Thyroid gland (tissue), 4 donors: Measurements from ENCODE around the gene HSD3B7.

Experiments used
- POLR2A ChIP-seq, 2 donors: fragments of 450-650 bp; IDR thresholded peaks; one replicate each; pipeline ENCODE4 v1.6.1; 2017; ENCODE audit warnings: antibody characterized with exemption in 2 of 2, mild to moderate bottlenecking in 2 of 2, moderate library complexity in 1 of 2
- TF ChIP-seq, protein P1 (sequence below), 6 experiments: fragments of 200-600 bp in 3 of 6; fragments of 450-650 bp in 3 of 6; sonication (generic) in 3 of 6; IDR thresholded peaks; one replicate each; pipeline ENCODE4 v1.5.1; 2016 to 2019; ENCODE audit warnings: antibody characterized with exemption in 6 of 6, mild to moderate bottlenecking in 2 of 6, inconsistent platforms in 1 of 6, moderate library complexity in 1 of 6

DNA sequence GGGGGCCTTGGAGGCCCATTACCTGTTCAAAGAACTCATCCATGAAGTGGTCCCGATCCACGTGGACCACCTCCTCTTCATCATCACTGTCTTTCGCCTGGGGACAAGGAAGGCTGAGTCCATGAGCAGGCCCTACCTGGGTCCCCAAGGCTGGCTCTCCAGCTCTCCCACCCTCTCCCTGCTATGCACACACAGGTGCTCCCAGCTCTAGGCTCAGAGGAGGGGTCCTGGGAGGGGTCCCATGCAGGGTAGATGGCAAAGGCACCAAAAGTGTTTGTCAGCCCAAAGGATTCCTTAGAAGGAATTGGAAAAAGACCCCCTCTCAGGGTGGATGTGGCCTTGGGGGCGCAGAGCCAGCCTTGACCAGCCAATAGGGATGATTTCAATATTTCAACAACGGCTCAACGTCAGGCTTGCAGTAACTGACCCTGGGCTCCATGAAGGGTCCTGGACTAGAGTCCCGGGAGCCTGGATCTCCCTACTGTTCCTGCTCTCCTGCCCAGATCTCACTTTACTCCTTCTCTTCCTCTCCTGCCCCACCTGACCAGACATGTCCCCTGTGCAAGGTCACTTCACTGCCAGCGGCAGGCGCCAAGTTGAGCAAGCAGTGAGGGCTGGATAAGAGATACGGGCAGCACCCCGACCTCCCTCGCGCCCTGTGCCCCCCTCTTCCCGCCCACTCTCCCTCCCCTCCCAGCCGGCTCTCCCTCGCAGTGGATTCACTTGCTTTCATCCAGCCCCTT, 16.7 kb downstream of the HSD3B7 start:
- TF ChIP-seq, protein P1, sequence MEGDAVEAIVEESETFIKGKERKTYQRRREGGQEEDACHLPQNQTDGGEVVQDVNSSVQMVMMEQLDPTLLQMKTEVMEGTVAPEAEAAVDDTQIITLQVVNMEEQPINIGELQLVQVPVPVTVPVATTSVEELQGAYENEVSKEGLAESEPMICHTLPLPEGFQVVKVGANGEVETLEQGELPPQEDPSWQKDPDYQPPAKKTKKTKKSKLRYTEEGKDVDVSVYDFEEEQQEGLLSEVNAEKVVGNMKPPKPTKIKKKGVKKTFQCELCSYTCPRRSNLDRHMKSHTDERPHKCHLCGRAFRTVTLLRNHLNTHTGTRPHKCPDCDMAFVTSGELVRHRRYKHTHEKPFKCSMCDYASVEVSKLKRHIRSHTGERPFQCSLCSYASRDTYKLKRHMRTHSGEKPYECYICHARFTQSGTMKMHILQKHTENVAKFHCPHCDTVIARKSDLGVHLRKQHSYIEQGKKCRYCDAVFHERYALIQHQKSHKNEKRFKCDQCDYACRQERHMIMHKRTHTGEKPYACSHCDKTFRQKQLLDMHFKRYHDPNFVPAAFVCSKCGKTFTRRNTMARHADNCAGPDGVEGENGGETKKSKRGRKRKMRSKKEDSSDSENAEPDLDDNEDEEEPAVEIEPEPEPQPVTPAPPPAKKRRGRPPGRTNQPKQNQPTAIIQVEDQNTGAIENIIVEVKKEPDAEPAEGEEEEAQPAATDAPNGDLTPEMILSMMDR (IDR thresholded peaks at IDR 0.05) = no peak
- TF ChIP-seq POLR2A (IDR thresholded peaks at IDR 0.05) = no peak
